Liver (tissue), 3 donors: ENCODE results near the gene RPA3.

Source experiments
- CTCF ChIP-seq: fragments of 150-350 bp; IDR thresholded peaks from 2 replicates; pipeline ENCODE4 v1.5.1; 2017; ENCODE audit warnings: improper control_type of control experiment, low read depth, low read length; ENCODE audit not compliant: missing input control
- FOXA1 ChIP-seq: IDR thresholded peaks from 2 replicates; pipeline ENCODE4 v1.6.1; 2016; ENCODE audit warnings: antibody characterized with exemption
- GABPA ChIP-seq, 2 donors: IDR thresholded peaks in 1 of 2; conservative IDR thresholded peaks in 1 of 2; 2 replicates each; pipeline ENCODE4 v1.6.1; 2016; ENCODE audit warnings: antibody characterized with exemption in 2 of 2, mild to moderate bottlenecking in 1 of 2, moderate library complexity in 1 of 2
- HNF4A ChIP-seq, 2 donors: conservative IDR thresholded peaks; 2 replicates each; pipeline ENCODE4 v1.6.1; 2016; ENCODE audit warnings: antibody characterized with exemption in 2 of 2, mild to moderate bottlenecking in 2 of 2
- JUND ChIP-seq, 2 donors: IDR thresholded peaks; 2 replicates each; pipeline ENCODE4 v1.6.1; 2016; ENCODE audit warnings: antibody characterized with exemption in 2 of 2
- REST ChIP-seq: IDR thresholded peaks from 2 replicates; pipeline ENCODE4 v1.6.1; 2016; ENCODE audit warnings: antibody characterized with exemption, mild to moderate bottlenecking
- RXRA ChIP-seq, 2 donors: IDR thresholded peaks; 2 replicates each; pipeline ENCODE4 v1.6.1; 2017 to 2018; ENCODE audit warnings: antibody characterized with exemption in 2 of 2, mild to moderate bottlenecking in 1 of 2
- TAF1 ChIP-seq: conservative IDR thresholded peaks from 2 replicates; pipeline ENCODE4 v1.6.1; 2016; ENCODE audit warnings: antibody characterized with exemption, mild to moderate bottlenecking
- YY1 ChIP-seq: IDR thresholded peaks from 2 replicates; pipeline ENCODE4 v1.6.1; 2016; ENCODE audit warnings: antibody characterized with exemption, mild to moderate bottlenecking
- donor health status: healthy.
- donor health status: healthy.

GRCh38 chr7:7642081-7642480 is 76.3 kb downstream of the RPA3 start:
- TF ChIP-seq CTCF (no peak), YY1 (no peak), GABPA (IDR thresholded peaks at IDR 0.05 in 1 of 2, conservative IDR thresholded peaks at IDR 0.05 in 1 of 2) (no peak), RXRA (IDR thresholded peaks at IDR 0.05) (no peak), FOXA1 (no peak), TAF1 (no peak), HNF4A (conservative IDR thresholded peaks at IDR 0.05) (no peak), REST (no peak), JUND (IDR thresholded peaks at IDR 0.05) (no peak)
